Esophagus muscularis mucosa (tissue), 4 donors: Measurements from ENCODE around the gene TTLL1. TPM values are rescaled to one million over a fixed set of nuclear protein-coding genes. Genes with fewer than 3 reads are reported as not detected.

Source experiments
- DNase-seq: peaks from one replicate; pipeline ENCODE4 v3.0.0-alpha.2; 2017; ENCODE audit errors: extremely low spot score
- H3K27ac ChIP-seq, 4 donors: fragments of 200-600 bp; sonication (generic); replicated peaks in 1 of 4; 1 replicate in 3 of 4; 2 replicates in 1 of 4; pipeline ENCODE4 v1.5.1; 2016 to 2019; ENCODE audit warnings: mild to moderate bottlenecking in 1 of 4
- H3K27me3 ChIP-seq, 4 donors: fragments of 200-600 bp; sonication (generic); one replicate each; pipeline versions ENCODE4 v1.5.1 to v1.6.0; 2016 to 2019
- H3K36me3 ChIP-seq, 4 donors: fragments of 200-600 bp; sonication (generic); one replicate each; pipeline ENCODE4 v1.5.1; 2016 to 2019
- H3K4me1 ChIP-seq, 4 donors: fragments of 200-600 bp; sonication (generic); one replicate each; pipeline ENCODE4 v1.5.1; 2016 to 2019
- H3K4me3 ChIP-seq, 4 donors: fragments of 200-600 bp; sonication (generic); 1 replicate in 2 of 4; 2 replicates in 2 of 4; pipeline ENCODE4 v1.5.1; 2016 to 2019; ENCODE audit warnings: mild to moderate bottlenecking in 4 of 4, moderate library complexity in 1 of 4
- H3K9me3 ChIP-seq, 4 donors: fragments of 200-600 bp; sonication (generic); 1 replicate in 3 of 4; 2 replicates in 1 of 4; pipeline ENCODE4 v1.5.1; 2016 to 2019
- EP300 ChIP-seq: sonication (generic); formaldehyde crosslinking; IDR thresholded peaks from one replicate; pipeline ENCODE4 v1.6.1; 2017; ENCODE audit warnings: antibody characterized with exemption
- POLR2A ChIP-seq: fragments of 450-650 bp; IDR thresholded peaks from one replicate; pipeline ENCODE4 v1.6.1; 2017; ENCODE audit warnings: antibody characterized with exemption, moderate library complexity, mild to moderate bottlenecking, low read depth
- POLR2AphosphoS5 ChIP-seq, 2 donors: sonication (generic); formaldehyde crosslinking; IDR thresholded peaks; one replicate each; pipeline ENCODE4 v1.6.1; 2017; ENCODE audit warnings: antibody characterized with exemption in 2 of 2
- WGBS: methylation state at CpG from one replicate; pipeline ENCODE4 v1.1.5; 2018; 5-methylcytosine and 5-hydroxymethylcytosine counted together
- intact Hi-C: fragments of 100-400 bp; cut with DNase I; formaldehyde crosslinking; loops from one replicate; pipeline ENCODE4 v1.15.1; 2023
- total RNA-seq, 4 donors: library from RNA; depleted of rRNA; stranded (reverse); fragments of >200 nt; gene quantifications; one replicate each; pipeline versions ENCODE4 v1.1.0 to v1.2.1, GENCODE V29; 2016
- TF ChIP-seq, protein P1 (sequence below), 3 experiments: fragments of 200-600 bp in 2 of 3; fragments of 450-650 bp in 1 of 3; sonication (generic) in 2 of 3; IDR thresholded peaks; one replicate each; pipeline ENCODE4 v1.5.1; 2017 to 2019; ENCODE audit warnings: antibody characterized with exemption in 3 of 3, mild to moderate bottlenecking in 2 of 3, moderate library complexity in 1 of 3

TTLL1 gene
- total RNA-seq, 4 donors from 2014 or later = 2.8 to 7.3 (median 4.1) TPM

DNA sequence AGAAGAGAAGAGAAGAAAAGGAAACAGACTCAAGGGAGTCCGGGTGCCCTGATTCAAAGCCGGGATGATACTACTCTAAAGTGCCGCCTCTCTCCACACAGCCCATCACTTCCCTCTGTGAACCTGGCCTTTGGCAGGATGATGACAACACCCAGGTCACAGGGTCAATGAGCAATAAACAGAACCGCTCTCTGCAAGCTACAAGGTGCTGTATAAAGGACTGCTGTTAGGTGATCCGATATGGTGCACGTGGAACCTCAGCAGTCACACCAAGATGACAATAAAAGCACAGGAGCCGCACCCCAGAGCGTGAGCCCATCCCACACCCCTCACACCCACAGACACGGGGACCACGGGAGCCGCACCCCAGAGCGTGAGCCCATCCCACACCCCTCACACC is 10.7 kb downstream of the TTLL1 start:
- intact Hi-C loops = no loop called here
- H3K9me3 ChIP-seq = no peaks in the 10 kb centered on the region
- H3K27me3 ChIP-seq = no peaks in the 10 kb centered on the region
- no peak for DNase-seq
- TF ChIP-seq POLR2AphosphoS5 (IDR thresholded peaks at IDR 0.05) = no peak
- TF ChIP-seq EP300 = no peak
- no peak for TF ChIP-seq POLR2A
- TF ChIP-seq, protein P1, sequence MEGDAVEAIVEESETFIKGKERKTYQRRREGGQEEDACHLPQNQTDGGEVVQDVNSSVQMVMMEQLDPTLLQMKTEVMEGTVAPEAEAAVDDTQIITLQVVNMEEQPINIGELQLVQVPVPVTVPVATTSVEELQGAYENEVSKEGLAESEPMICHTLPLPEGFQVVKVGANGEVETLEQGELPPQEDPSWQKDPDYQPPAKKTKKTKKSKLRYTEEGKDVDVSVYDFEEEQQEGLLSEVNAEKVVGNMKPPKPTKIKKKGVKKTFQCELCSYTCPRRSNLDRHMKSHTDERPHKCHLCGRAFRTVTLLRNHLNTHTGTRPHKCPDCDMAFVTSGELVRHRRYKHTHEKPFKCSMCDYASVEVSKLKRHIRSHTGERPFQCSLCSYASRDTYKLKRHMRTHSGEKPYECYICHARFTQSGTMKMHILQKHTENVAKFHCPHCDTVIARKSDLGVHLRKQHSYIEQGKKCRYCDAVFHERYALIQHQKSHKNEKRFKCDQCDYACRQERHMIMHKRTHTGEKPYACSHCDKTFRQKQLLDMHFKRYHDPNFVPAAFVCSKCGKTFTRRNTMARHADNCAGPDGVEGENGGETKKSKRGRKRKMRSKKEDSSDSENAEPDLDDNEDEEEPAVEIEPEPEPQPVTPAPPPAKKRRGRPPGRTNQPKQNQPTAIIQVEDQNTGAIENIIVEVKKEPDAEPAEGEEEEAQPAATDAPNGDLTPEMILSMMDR (IDR thresholded peaks at IDR 0.05) = no peak
- 94% methylated on average over 12 of the region's 12 CpGs for WGBS
- peaks cover 0 to 15% (median 10%) of the 10 kb centered on the region in 4 donors for H3K36me3 ChIP-seq
- H3K27ac ChIP-seq = no peak overlapping the region
- no peak overlapping the region for H3K4me3 ChIP-seq
- no peaks in the 10 kb centered on the region for H3K4me1 ChIP-seq

DNA sequence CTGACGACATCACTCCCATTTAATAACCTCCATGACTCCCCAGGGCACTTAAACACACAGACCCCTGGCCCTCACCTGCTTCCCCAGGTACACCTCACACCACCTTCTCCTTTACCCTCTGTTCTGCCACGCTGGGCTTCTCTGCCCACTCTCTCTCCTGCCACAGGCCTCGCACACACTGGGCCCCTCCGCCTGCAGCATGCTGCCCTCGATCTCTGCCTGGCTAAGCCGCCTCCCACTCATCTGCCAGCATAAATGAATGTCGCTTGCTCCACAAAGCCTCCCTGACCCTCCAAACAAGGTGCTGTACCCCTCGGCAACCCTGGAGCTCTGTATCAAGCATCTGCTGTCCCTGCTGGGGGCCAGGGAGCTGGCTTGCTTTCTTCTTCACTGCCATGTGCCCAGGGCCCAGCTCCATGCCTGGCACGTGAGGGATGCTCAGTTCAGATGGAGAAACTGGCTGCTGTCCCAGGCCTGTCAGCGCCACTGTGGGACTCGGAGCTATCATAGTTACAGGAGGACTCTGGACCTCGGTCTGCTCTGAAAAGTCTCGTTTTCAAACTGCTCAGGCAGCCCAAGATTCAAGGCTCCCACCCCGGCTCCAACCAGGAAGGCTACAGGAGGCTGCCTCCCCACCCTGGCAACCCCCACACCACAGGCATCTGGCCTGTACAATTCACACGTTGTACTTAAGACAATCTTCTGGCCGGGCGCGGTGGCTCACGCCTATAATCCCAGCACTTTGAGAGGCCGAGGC is 11.9 kb downstream of the TTLL1 start:
- DNase-seq = no peak
- TF ChIP-seq EP300 = no peak
- TF ChIP-seq POLR2AphosphoS5 (IDR thresholded peaks at IDR 0.05) = no peak
- TF ChIP-seq, protein P1 (IDR thresholded peaks at IDR 0.05) = no peak
- no peak for TF ChIP-seq POLR2A
- H3K27me3 ChIP-seq = no peaks in the 10 kb centered on the region
- H3K4me1 ChIP-seq = no peaks in the 10 kb centered on the region
- intact Hi-C loops = no loop called here
- 80% methylated on average over 14 of the region's 20 CpGs for WGBS
- H3K4me3 ChIP-seq = no peak overlapping the region
- no peak overlapping the region for H3K27ac ChIP-seq
- no peaks in the 10 kb centered on the region for H3K9me3 ChIP-seq
- H3K36me3 ChIP-seq = peaks cover 0 to 20% (median 11%) of the 10 kb centered on the region in 4 donors

DNA sequence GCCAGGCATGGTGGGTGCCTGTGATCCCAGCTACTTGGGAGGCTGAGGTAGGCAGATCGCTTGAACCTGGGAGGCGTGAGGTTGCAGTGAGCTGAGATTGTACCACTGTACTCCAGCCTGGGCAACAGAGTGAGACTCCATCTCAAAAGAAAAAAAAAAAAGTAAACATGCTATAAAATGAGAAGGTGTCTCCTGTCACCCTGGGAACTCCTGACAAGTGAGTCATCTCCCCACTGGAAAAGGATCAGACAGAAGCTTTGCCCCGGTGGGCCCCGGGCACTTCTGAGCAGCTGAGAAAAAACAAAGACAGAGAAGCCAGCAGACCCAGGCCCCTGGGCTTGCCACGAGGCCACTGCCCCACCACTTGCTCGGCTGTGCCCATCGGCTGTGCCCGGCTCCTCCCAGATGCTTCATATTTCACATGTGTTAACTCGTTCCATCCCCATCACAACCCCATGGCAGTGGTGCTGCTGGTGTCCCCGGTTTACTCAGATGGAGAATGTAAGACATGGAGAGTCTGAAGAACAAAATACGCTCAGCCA is 22.3 kb downstream of the TTLL1 start:
- WGBS = 74% methylated on average over 11 of the region's 11 CpGs
- Histone ChIP-seq H3K9me3 (no peaks in the 10 kb centered on the region), H3K27me3 (no peaks in the 10 kb centered on the region), H3K4me1 (no peaks in the 10 kb centered on the region), H3K36me3 (peaks cover under 1 to 82% (median 51%) of the 10 kb centered on the region in 4 donors), H3K4me3 (no peak overlapping the region), H3K27ac (no peak overlapping the region)
- DNase-seq = no peak
- TF ChIP-seq POLR2A (no peak), POLR2AphosphoS5 (IDR thresholded peaks at IDR 0.05) (no peak), EP300 (no peak)
- TF ChIP-seq, protein P1 (IDR thresholded peaks at IDR 0.05) = no peak
- intact Hi-C loops = no loop called here

DNA sequence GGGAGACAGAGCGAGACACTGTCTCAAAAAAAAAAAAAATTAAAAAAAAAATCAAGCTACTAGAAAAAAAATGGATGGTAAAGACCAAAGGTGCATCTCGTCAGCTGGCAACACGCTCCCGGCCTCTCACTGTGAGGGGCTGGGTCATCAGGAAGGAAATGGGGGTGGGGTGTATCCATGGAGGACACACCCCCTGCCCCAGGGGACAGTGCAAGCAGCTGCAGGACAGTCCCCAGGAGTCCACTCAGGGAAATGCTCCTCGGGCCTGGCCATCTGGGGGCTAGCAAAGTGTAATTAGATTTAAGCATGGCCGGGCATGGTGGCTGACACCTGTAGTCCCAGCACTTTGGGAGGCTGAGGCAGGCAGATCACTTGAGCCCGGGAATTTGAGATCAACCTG is 23.1 kb downstream of the TTLL1 start:
- intact Hi-C loops = no loop called here
- Histone ChIP-seq H3K4me3 (no peak overlapping the region), H3K27ac (no peak overlapping the region), H3K9me3 (no peaks in the 10 kb centered on the region), H3K36me3 (peaks cover 8 to 82% (median 53%) of the 10 kb centered on the region in 4 donors), H3K27me3 (no peaks in the 10 kb centered on the region), H3K4me1 (no peaks in the 10 kb centered on the region)
- TF ChIP-seq POLR2AphosphoS5 (IDR thresholded peaks at IDR 0.05) (no peak), POLR2A (no peak), EP300 (no peak)
- TF ChIP-seq, protein P1 (IDR thresholded peaks at IDR 0.05) = no peak
- no peak for DNase-seq
- 72% methylated on average over 7 of the region's 7 CpGs for WGBS
